Gastroesophageal sphincter (tissue), 4 donors: Measurements from ENCODE around the gene ADIPOR2. TPM values are rescaled to one million over a fixed set of nuclear protein-coding genes. Genes with fewer than 3 reads are reported as not detected.

ENCODE experiments used
- ATAC-seq: fragments of 150-250 bp; one replicate; pipeline ENCODE4 v1.9.1; 2016; ENCODE audit warnings: mild to moderate bottlenecking, moderate library complexity
- H3K27ac ChIP-seq, 4 donors: fragments of 200-600 bp; sonication (generic) in 3 of 4; 1 replicate in 3 of 4; 2 replicates in 1 of 4; pipeline ENCODE4 v1.5.1; 2016 to 2019
- H3K27me3 ChIP-seq: fragments of 200-600 bp; sonication (generic); one replicate; pipeline ENCODE4 v1.5.1; 2019
- H3K36me3 ChIP-seq, 2 donors: fragments of 200-600 bp; sonication (generic); one replicate each; pipeline ENCODE4 v1.5.1; 2019; ENCODE audit warnings: control low read depth in 1 of 2
- H3K4me1 ChIP-seq, 3 donors: fragments of 200-600 bp; sonication (generic); 1 replicate in 2 of 3; 2 replicates in 1 of 3; pipeline ENCODE4 v1.5.1; 2016 to 2019; ENCODE audit warnings: control low read depth in 2 of 3
- H3K4me3 ChIP-seq, 2 donors: fragments of 200-600 bp; sonication (generic); one replicate each; pipeline ENCODE4 v1.5.1; 2019; ENCODE audit warnings: mild to moderate bottlenecking in 1 of 2, moderate library complexity in 1 of 2
- H3K9me3 ChIP-seq, 3 donors: fragments of 200-600 bp; sonication (generic); one replicate each; pipeline ENCODE4 v1.5.1; 2017 to 2019; ENCODE audit warnings: control low read depth in 2 of 3
- EP300 ChIP-seq: sonication (generic); formaldehyde crosslinking; IDR thresholded peaks from one replicate; pipeline ENCODE4 v1.6.1; 2017; ENCODE audit warnings: antibody characterized with exemption, mild to moderate bottlenecking
- POLR2A ChIP-seq, 2 donors: fragments of 450-650 bp; IDR thresholded peaks; one replicate each; pipeline ENCODE4 v1.6.1; 2017; ENCODE audit warnings: antibody characterized with exemption in 2 of 2, mild to moderate bottlenecking in 2 of 2, moderate library complexity in 1 of 2
- POLR2AphosphoS5 ChIP-seq: sonication (generic); formaldehyde crosslinking; IDR thresholded peaks from one replicate; pipeline ENCODE4 v1.6.1; 2017; ENCODE audit warnings: antibody characterized with exemption
- WGBS, 2 donors: methylation state at CpG; one replicate each; pipeline ENCODE4 v1.1.5; 2018; ENCODE audit warnings: low coverage in 1 of 2; 5-methylcytosine and 5-hydroxymethylcytosine counted together
- total RNA-seq, 4 donors: library from RNA; depleted of rRNA; stranded (reverse); fragments of >200 nt; gene quantifications; one replicate each; pipeline ENCODE4 v1.1.0, GENCODE V29; 2016
- TF ChIP-seq, protein P1 (sequence below), 4 experiments: fragments of 200-600 bp in 2 of 4; fragments of 450-650 bp in 2 of 4; sonication (generic) in 1 of 4; IDR thresholded peaks; one replicate each; pipeline ENCODE4 v1.5.1; 2017 to 2019; ENCODE audit warnings: antibody characterized with exemption in 4 of 4, mild to moderate bottlenecking in 2 of 4, moderate library complexity in 2 of 4

The ADIPOR2 gene
- 10 to 100 TPM; 26.6 to 37.9 (median 33.4) TPM for total RNA-seq

- H3K4me1 ChIP-seq: peaks cover 0 to 46% (median 0%) of the 10 kb centered on the region in 3 donors
- ATAC-seq: peak; percentile 99
- no peaks in the 10 kb centered on the region for H3K36me3 ChIP-seq
- peak within 1 kb of the TSS; percentile 54 to 98 for H3K4me3 ChIP-seq
- WGBS, 2 donors: 0% methylated on average over 4 to 21 of the region's 59 CpGs
- TF ChIP-seq POLR2AphosphoS5 (peak; percentile 75), EP300 (no peak), POLR2A (IDR thresholded peaks at IDR 0.05) (peak; percentile 58 to 73)
- TF ChIP-seq, protein P1, sequence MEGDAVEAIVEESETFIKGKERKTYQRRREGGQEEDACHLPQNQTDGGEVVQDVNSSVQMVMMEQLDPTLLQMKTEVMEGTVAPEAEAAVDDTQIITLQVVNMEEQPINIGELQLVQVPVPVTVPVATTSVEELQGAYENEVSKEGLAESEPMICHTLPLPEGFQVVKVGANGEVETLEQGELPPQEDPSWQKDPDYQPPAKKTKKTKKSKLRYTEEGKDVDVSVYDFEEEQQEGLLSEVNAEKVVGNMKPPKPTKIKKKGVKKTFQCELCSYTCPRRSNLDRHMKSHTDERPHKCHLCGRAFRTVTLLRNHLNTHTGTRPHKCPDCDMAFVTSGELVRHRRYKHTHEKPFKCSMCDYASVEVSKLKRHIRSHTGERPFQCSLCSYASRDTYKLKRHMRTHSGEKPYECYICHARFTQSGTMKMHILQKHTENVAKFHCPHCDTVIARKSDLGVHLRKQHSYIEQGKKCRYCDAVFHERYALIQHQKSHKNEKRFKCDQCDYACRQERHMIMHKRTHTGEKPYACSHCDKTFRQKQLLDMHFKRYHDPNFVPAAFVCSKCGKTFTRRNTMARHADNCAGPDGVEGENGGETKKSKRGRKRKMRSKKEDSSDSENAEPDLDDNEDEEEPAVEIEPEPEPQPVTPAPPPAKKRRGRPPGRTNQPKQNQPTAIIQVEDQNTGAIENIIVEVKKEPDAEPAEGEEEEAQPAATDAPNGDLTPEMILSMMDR (IDR thresholded peaks at IDR 0.05): no peak
- H3K27ac ChIP-seq: peak within 1 kb of the TSS; percentile 83 to 95 (median 94)
- no peaks in the 10 kb centered on the region for H3K9me3 ChIP-seq
- H3K27me3 ChIP-seq: no peaks in the 10 kb centered on the region
Observed at GRCh38 chr12:1690578-1691122, at the start of gene ADIPOR2. Gene ADIPOR2 (plus strand): TSS chr12:1691070. CDS start chr12:1754344, 63,274 bp downstream.

GRCh38 chr12:1642513-1642912 is 48.4 kb upstream of the ADIPOR2 start:
- Histone ChIP-seq H3K27me3 (no peaks in the 10 kb centered on the region), H3K4me3 (no peak overlapping the region), H3K27ac (peak overlapping the region in 3 of 4 donors; percentile 2 to 59 (median 44)), H3K36me3 (peaks cover 0 to 42% of the 10 kb centered on the region in 2 donors), H3K4me1 (peaks cover 3 to 75% (median 14%) of the 10 kb centered on the region in 3 donors), H3K9me3 (no peaks in the 10 kb centered on the region)
- WGBS, 2 donors: 47 to 88% methylated on average over 3 of the region's 7 CpGs
- ATAC-seq: no peak
- TF ChIP-seq, protein P1 (IDR thresholded peaks at IDR 0.05): no peak
- TF ChIP-seq EP300 (no peak), POLR2AphosphoS5 (no peak), POLR2A (IDR thresholded peaks at IDR 0.05) (no peak)

DNA sequence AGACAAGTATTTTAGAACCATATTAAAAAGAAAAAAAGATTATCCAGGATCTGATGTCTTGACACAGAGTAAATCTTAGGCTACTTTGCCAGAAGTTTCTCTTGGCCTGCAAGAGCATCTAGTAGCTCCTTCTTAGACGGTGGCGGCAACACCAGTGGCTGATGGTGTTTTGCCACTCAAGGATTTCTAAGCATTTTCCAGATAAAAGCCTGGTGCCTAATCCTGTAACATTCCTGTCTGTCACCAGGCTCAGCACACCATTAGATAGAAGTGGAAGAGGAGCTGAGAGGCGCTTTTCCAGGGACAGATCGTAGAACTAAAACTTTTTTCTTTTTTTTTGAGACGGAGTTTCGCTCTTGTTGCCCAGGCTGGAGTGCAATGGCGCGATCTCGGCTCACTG is 47.8 kb upstream of the ADIPOR2 start:
- ATAC-seq: no peak
- Histone ChIP-seq H3K27me3 (no peaks in the 10 kb centered on the region), H3K9me3 (no peaks in the 10 kb centered on the region), H3K4me3 (no peak overlapping the region), H3K36me3 (peaks cover 0 to 47% of the 10 kb centered on the region in 2 donors), H3K27ac (peak overlapping the region in 2 of 4 donors; percentile 44 to 59), H3K4me1 (peaks cover 3 to 70% (median 14%) of the 10 kb centered on the region in 3 donors)
- TF ChIP-seq EP300: no peak
- TF ChIP-seq POLR2AphosphoS5: no peak
- TF ChIP-seq, protein P1 (IDR thresholded peaks at IDR 0.05): no peak
- no peak for TF ChIP-seq POLR2A (IDR thresholded peaks at IDR 0.05)
- WGBS, 2 donors: 75 to 87% methylated on average over 4 to 9 of the region's 9 CpGs

- TF ChIP-seq POLR2AphosphoS5 (no peak), POLR2A (IDR thresholded peaks at IDR 0.05) (no peak), EP300 (no peak)
- TF ChIP-seq, protein P1 (IDR thresholded peaks at IDR 0.05): no peak
- WGBS, 2 donors: 17 to 20% methylated on average over 4 to 6 of the region's 7 CpGs
- Histone ChIP-seq H3K27me3 (no peaks in the 10 kb centered on the region), H3K9me3 (no peaks in the 10 kb centered on the region), H3K27ac (peak overlapping the region in 3 of 4 donors; percentile 46 to 64 (median 61)), H3K4me1 (peaks cover 3 to 66% (median 14%) of the 10 kb centered on the region in 3 donors), H3K36me3 (peaks cover 0 to 49% of the 10 kb centered on the region in 2 donors), H3K4me3 (no peak overlapping the region)
- ATAC-seq: no peak
Observed at GRCh38 chr12:1643905-1644533, 46.9 kb upstream of the ADIPOR2 start.
